HS-5 (cell line): ENCODE results near the gene GRK5.
"Not testable (repeated sequence)": the region's sequence is repeated elsewhere in the genome, so short reads cannot be mapped to it uniquely, and the experiment has no call there.

Experiments
- DNase-seq: peaks from one replicate; pipeline ENCODE4 v3.0.0-alpha.2; 2012; ENCODE audit warnings: low read depth

The GRK5 gene

GRCh38 chr10:119274519-119275045 lies 67.2 kb downstream of the GRK5 start:
- no peak for DNase-seq

- no peak for DNase-seq
These were observed 67.7 kb downstream of the GRK5 start for GRCh38 chr10:119275085-119275484.

GRCh38 chr10:119276194-119276593 lies 68.8 kb downstream of the GRK5 start:
- not testable (repeated sequence) for DNase-seq

- no peak for DNase-seq
These were observed 70.8 kb downstream of the GRK5 start for GRCh38 chr10:119278126-119278709.

- DNase-seq: no peak
These were observed 72.1 kb downstream of the GRK5 start for GRCh38 chr10:119279441-119279840.

GRCh38 chr10:119281581-119282071 lies 74.3 kb downstream of the GRK5 start:
- no peak for DNase-seq

GRCh38 chr10:119282446-119282845 lies 75.1 kb downstream of the GRK5 start:
- no peak for DNase-seq

- no peak for DNase-seq
These were observed 76.0 kb downstream of the GRK5 start for GRCh38 chr10:119283387-119283786.

GRCh38 chr10:119283818-119284217 lies 76.4 kb downstream of the GRK5 start:
- no peak for DNase-seq

- no peak for DNase-seq
These were observed 77.3 kb downstream of the GRK5 start for GRCh38 chr10:119284679-119285096.

- no peak for DNase-seq
These were observed 78.3 kb downstream of the GRK5 start for GRCh38 chr10:119285495-119286267.

GRCh38 chr10:119286516-119286915 lies 79.1 kb downstream of the GRK5 start:
- no peak for DNase-seq

- DNase-seq: no peak
These were observed 79.7 kb downstream of the GRK5 start for GRCh38 chr10:119286983-119287633.

GRCh38 chr10:119288574-119289001 lies 81.2 kb downstream of the GRK5 start:
- no peak for DNase-seq

- DNase-seq: no peak
These were observed 82.0 kb downstream of the GRK5 start for GRCh38 chr10:119289227-119289920.

- DNase-seq: no peak
These were observed 83.1 kb downstream of the GRK5 start for GRCh38 chr10:119290301-119291048.

GRCh38 chr10:119291223-119291900 lies 84.0 kb downstream of the GRK5 start:
- no peak for DNase-seq

- DNase-seq: no peak
These were observed 85.8 kb downstream of the GRK5 start for GRCh38 chr10:119292968-119293760.

GRCh38 chr10:119296703-119297102 lies 89.3 kb downstream of the GRK5 start:
- DNase-seq: no peak
